HL-60 (cell line): ENCODE measurements around the gene DCDC1.

Experiments used
- DNase-seq, 2 experiments: peaks; one replicate each; pipeline ENCODE4 v3.0.0-alpha.2; 2010 to 2020; ENCODE audit warnings: low read depth in 1 of 2, low spot score in 1 of 2
- H3K27ac ChIP-seq: fragments of 250-450 bp; sonication (Bioruptor Pico); replicated peaks from 2 replicates; pipeline ENCODE4 v1.5.1; 2020; ENCODE audit warnings: mild to moderate bottlenecking, moderate library complexity
- H3K27me3 ChIP-seq: fragments of 250-450 bp; sonication (Bioruptor Pico); 2 replicates; pipeline ENCODE4 v1.5.1; 2021; ENCODE audit warnings: mild to moderate bottlenecking, moderate library complexity; ENCODE audit not compliant: insufficient read depth, poor library complexity, severe bottlenecking
- H3K4me3 ChIP-seq: replicated peaks from 2 replicates; pipeline ENCODE4 v1.5.1; 2011; ENCODE audit warnings: mild to moderate bottlenecking, control low read depth, low read length; ENCODE audit not compliant: insufficient read depth
- GABPA ChIP-seq: IDR thresholded peaks from 2 replicates; pipeline ENCODE4 v1.6.1; 2012; ENCODE audit warnings: low read depth
- POLR2AphosphoS5 ChIP-seq: IDR thresholded peaks from 2 replicates; pipeline ENCODE4 v1.6.1; 2012; ENCODE audit warnings: low read depth
- SPI1 ChIP-seq: IDR thresholded peaks from 2 replicates; pipeline ENCODE4 v1.6.1; 2012; ENCODE audit warnings: low read depth, mild to moderate bottlenecking, borderline replicate concordance
- TF ChIP-seq, protein P1 (sequence below): IDR thresholded peaks from 2 replicates; pipeline ENCODE4 v1.6.1; 2012; ENCODE audit warnings: low read depth; ENCODE audit not compliant: insufficient replicate concordance
- TF ChIP-seq, protein P2 (sequence below): IDR thresholded peaks from one replicate; pipeline ENCODE4 v1.5.1; 2011; ENCODE audit warnings: low read length, control low read depth, inconsistent platforms; ENCODE audit not compliant: insufficient read depth

The DCDC1 gene

DNA sequence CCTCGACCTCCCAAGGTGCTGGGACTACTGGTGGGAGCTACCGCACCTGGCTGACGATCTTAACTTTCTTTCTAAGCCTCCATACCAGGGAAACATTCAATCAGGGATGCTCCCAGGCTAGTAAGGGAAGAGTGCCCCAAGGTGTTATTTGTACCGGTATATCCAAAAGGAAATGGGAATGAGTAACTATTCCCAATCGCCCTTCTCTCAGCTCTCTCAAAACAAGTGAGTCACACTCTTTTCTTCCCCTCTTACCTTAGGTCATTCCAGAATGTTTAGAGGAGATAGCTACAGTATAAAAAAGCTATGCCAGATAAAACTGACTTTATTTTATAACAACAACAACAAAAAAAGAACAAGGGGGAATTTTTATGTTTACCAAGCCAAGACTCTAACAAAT lies 13.7 kb downstream of the DCDC1 start:
- Histone ChIP-seq H3K4me3 (no peak overlapping the region), H3K27ac (no peak overlapping the region), H3K27me3 (no peaks in the 10 kb centered on the region)
- no peak for DNase-seq
- TF ChIP-seq GABPA = no peak
- TF ChIP-seq POLR2AphosphoS5 = no peak
- TF ChIP-seq, protein P1, sequence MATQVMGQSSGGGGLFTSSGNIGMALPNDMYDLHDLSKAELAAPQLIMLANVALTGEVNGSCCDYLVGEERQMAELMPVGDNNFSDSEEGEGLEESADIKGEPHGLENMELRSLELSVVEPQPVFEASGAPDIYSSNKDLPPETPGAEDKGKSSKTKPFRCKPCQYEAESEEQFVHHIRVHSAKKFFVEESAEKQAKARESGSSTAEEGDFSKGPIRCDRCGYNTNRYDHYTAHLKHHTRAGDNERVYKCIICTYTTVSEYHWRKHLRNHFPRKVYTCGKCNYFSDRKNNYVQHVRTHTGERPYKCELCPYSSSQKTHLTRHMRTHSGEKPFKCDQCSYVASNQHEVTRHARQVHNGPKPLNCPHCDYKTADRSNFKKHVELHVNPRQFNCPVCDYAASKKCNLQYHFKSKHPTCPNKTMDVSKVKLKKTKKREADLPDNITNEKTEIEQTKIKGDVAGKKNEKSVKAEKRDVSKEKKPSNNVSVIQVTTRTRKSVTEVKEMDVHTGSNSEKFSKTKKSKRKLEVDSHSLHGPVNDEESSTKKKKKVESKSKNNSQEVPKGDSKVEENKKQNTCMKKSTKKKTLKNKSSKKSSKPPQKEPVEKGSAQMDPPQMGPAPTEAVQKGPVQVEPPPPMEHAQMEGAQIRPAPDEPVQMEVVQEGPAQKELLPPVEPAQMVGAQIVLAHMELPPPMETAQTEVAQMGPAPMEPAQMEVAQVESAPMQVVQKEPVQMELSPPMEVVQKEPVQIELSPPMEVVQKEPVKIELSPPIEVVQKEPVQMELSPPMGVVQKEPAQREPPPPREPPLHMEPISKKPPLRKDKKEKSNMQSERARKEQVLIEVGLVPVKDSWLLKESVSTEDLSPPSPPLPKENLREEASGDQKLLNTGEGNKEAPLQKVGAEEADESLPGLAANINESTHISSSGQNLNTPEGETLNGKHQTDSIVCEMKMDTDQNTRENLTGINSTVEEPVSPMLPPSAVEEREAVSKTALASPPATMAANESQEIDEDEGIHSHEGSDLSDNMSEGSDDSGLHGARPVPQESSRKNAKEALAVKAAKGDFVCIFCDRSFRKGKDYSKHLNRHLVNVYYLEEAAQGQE = no peak
- no peak for TF ChIP-seq SPI1
- TF ChIP-seq, protein P2, sequence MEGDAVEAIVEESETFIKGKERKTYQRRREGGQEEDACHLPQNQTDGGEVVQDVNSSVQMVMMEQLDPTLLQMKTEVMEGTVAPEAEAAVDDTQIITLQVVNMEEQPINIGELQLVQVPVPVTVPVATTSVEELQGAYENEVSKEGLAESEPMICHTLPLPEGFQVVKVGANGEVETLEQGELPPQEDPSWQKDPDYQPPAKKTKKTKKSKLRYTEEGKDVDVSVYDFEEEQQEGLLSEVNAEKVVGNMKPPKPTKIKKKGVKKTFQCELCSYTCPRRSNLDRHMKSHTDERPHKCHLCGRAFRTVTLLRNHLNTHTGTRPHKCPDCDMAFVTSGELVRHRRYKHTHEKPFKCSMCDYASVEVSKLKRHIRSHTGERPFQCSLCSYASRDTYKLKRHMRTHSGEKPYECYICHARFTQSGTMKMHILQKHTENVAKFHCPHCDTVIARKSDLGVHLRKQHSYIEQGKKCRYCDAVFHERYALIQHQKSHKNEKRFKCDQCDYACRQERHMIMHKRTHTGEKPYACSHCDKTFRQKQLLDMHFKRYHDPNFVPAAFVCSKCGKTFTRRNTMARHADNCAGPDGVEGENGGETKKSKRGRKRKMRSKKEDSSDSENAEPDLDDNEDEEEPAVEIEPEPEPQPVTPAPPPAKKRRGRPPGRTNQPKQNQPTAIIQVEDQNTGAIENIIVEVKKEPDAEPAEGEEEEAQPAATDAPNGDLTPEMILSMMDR = no peak

GRCh38 chr11:31355131-31355530 lies 14.4 kb downstream of the DCDC1 start:
- no peak overlapping the region for H3K4me3 ChIP-seq
- no peak for DNase-seq
- H3K27ac ChIP-seq = no peak overlapping the region
- TF ChIP-seq SPI1 = no peak
- TF ChIP-seq, protein P1 = no peak
- TF ChIP-seq, protein P2 = no peak
- TF ChIP-seq POLR2AphosphoS5 = no peak
- TF ChIP-seq GABPA = no peak
- no peaks in the 10 kb centered on the region for H3K27me3 ChIP-seq

GRCh38 chr11:31351168-31351567 lies 18.4 kb downstream of the DCDC1 start:
- DNase-seq = no peak

More at GRCh38 chr11:31351168-31351567, 18.4 kb downstream of the DCDC1 start:
- no peak for TF ChIP-seq POLR2AphosphoS5
- TF ChIP-seq, protein P2 = no peak
- TF ChIP-seq, protein P1 = no peak
- no peak overlapping the region for H3K27ac ChIP-seq
- no peak overlapping the region for H3K4me3 ChIP-seq
- H3K27me3 ChIP-seq = no peaks in the 10 kb centered on the region
